Panc1 (cell line): ENCODE data around the gene CDC42EP3. TPM values are rescaled to one million over a fixed set of nuclear protein-coding genes. Genes with fewer than 3 reads are reported as not detected.

ENCODE experiments used
- ATAC-seq: fragments of 200-7000 bp; cut with Tn5 transposase; 2 replicates; pipeline ENCODE4 v1.9.1; 2020; ENCODE audit warnings: mild to moderate bottlenecking, moderate library complexity
- BruUV-seq: library from RNA; stranded (reverse); fragments of 400-500 nt; replicated peaks from 2 replicates; lab custom pipeline; 2021; lab: Mats Ljungman, UMichigan
- CTCF ChIA-PET: fragments of 300-600 bp; sonication (Branson Sonifier 250); formaldehyde crosslinking; loops from one replicate; lab custom pipeline; 2022; ENCODE audit warnings: antibody characterized with exemption; lab: Charles Lee
- POLR2A ChIA-PET: fragments of 300-600 bp; sonication (Branson Sonifier 250); formaldehyde crosslinking; loops from one replicate; lab custom pipeline; 2022; ENCODE audit warnings: antibody characterized with exemption; lab: Charles Lee
- DNase-seq: peaks from one replicate; pipeline ENCODE4 v3.0.0-alpha.2; 2010; ENCODE audit warnings: low read depth, low spot score
- H3K27ac ChIP-seq: 2 replicates; pipeline ENCODE4 v1.5.1; 2011; ENCODE audit warnings: mild to moderate bottlenecking, low read length, inconsistent platforms
- H3K27me3 ChIP-seq: fragments of 200-500 bp; sonication (Bioruptor generic); 2 replicates; pipeline ENCODE4 v1.6.0; 2014; ENCODE audit warnings: low read length, inconsistent platforms; ENCODE audit not compliant: control insufficient read depth, insufficient read depth
- H3K36me3 ChIP-seq: fragments of 200-500 bp; sonication (Bioruptor generic); 2 replicates; pipeline ENCODE4 v1.5.1; 2014; ENCODE audit warnings: inconsistent platforms, mild to moderate bottlenecking, low read length, moderate library complexity; ENCODE audit not compliant: control insufficient read depth, insufficient read depth
- H3K4me1 ChIP-seq: 2 replicates; pipeline ENCODE4 v1.5.1; 2011; ENCODE audit warnings: inconsistent platforms, mild to moderate bottlenecking, low read length, moderate library complexity; ENCODE audit not compliant: control insufficient read depth, insufficient read depth
- H3K4me3 ChIP-seq, 2 experiments: 2 replicates each; pipeline ENCODE4 v1.5.1; 2011 to 2012; ENCODE audit warnings: low read depth in 2 of 2, low read length in 2 of 2, mild to moderate bottlenecking in 2 of 2, inconsistent platforms in 1 of 2, moderate library complexity in 1 of 2
- H3K9me3 ChIP-seq: fragments of 200-500 bp; sonication (Bioruptor generic); 2 replicates; pipeline ENCODE4 v1.5.1; 2014; ENCODE audit warnings: low read depth, mild to moderate bottlenecking, inconsistent platforms, low read length, moderate library complexity; ENCODE audit not compliant: control insufficient read depth, insufficient read depth
- CTCF ChIP-seq: fragments of 450-650 bp; IDR thresholded peaks from 2 replicates; pipeline ENCODE4 v1.5.1; 2017; ENCODE audit warnings: mild to moderate bottlenecking
- POLR2AphosphoS5 ChIP-seq: IDR thresholded peaks from 2 replicates; pipeline ENCODE4 v1.6.1; 2012; ENCODE audit warnings: mild to moderate bottlenecking, low read depth, low read length, moderate library complexity
- REST ChIP-seq, 2 experiments: IDR thresholded peaks; 2 replicates each; pipeline ENCODE4 v1.6.1; 2011 to 2012; ENCODE audit warnings: low read depth in 2 of 2, control low read depth in 1 of 2, low read length in 1 of 2, mild to moderate bottlenecking in 1 of 2, moderate library complexity in 1 of 2; ENCODE audit not compliant: insufficient read depth in 1 of 2
- SIN3A ChIP-seq: IDR thresholded peaks from 2 replicates; pipeline ENCODE4 v1.6.1; 2012; ENCODE audit warnings: low read depth, mild to moderate bottlenecking, low read length, moderate library complexity, borderline replicate concordance; ENCODE audit not compliant: insufficient read depth
- TCF7L2 ChIP-seq: IDR thresholded peaks from 2 replicates; pipeline ENCODE4 v1.6.1; 2011; ENCODE audit warnings: mild to moderate bottlenecking, low read depth, low read length, inconsistent platforms
- in situ Hi-C: cut with HindIII; loops from 2 replicates; pipeline ENCODE4 v1.10.0; 2016; ENCODE audit warnings: low sequenced_read_pairs, low pct_unique_long_range_greater_than_20kb
- intact Hi-C: fragments of 100-400 bp; cut with micrococcal nuclease; formaldehyde crosslinking; loops from one replicate; pipeline ENCODE4 v1.10.0; 2022; ENCODE audit not compliant: unreplicated experiment
- total RNA-seq: library from RNA; stranded (reverse); gene quantifications from one replicate; pipeline ENCODE4 v1.2.1, GENCODE V29; 2021; ENCODE audit not compliant: unreplicated experiment

Gene CDC42EP3
- total RNA-seq, 1 experiment from 2014 or later = 6.1 TPM

- POLR2A ChIA-PET = no interaction called here
- TF ChIP-seq CTCF (no peak), SIN3A (no peak), REST (IDR thresholded peaks at IDR 0.05; ENCODE audit: insufficient read depth in 1 of 2, low read depth in 2 of 2, low read length in 1 of 2) (no peak), TCF7L2 (no peak), POLR2AphosphoS5 (no peak)
- Histone ChIP-seq H3K36me3 (no peaks in the 10 kb centered on the region), H3K4me1 (no peaks in the 10 kb centered on the region), H3K27ac (no peak overlapping the region), H3K4me3 (no peak overlapping the region), H3K9me3 (no peaks in the 10 kb centered on the region), H3K27me3 (no peaks in the 10 kb centered on the region)
- DNase-seq (no peak), ATAC-seq (no peak)
- CTCF ChIA-PET = no interaction called here
- in situ Hi-C loops (no loop called here), intact Hi-C loops (no loop called here)
- no TSS peak for BruUV-seq
Observed at GRCh38 chr2:37657471-37657870, 14.0 kb downstream of the CDC42EP3 start.

GRCh38 chr2:37656512-37657423 is 14.7 kb downstream of the CDC42EP3 start:
- Histone ChIP-seq H3K4me1 (no peaks in the 10 kb centered on the region), H3K4me3 (no peak overlapping the region), H3K27ac (no peak overlapping the region), H3K27me3 (no peaks in the 10 kb centered on the region), H3K9me3 (no peaks in the 10 kb centered on the region), H3K36me3 (no peaks in the 10 kb centered on the region)
- TF ChIP-seq SIN3A = no peak
- TF ChIP-seq REST (IDR thresholded peaks at IDR 0.05; ENCODE audit: insufficient read depth in 1 of 2, low read depth in 2 of 2, low read length in 1 of 2) = no peak
- TF ChIP-seq POLR2AphosphoS5 = no peak
- in situ Hi-C loops (no loop called here), intact Hi-C loops (no loop called here)
- BruUV-seq = no TSS peak
- CTCF ChIA-PET = no interaction called here
- ATAC-seq (no peak), DNase-seq (no peak)
- POLR2A ChIA-PET = no interaction called here
